Measurements from ENCODE around the gene PKHD1.

- TF ChIP-seq CTCF (IDR thresholded peaks at IDR 0.05), result no peak
- no peak for TF ChIP-seq POLR2A (IDR thresholded peaks at IDR 0.05)
Observed at GRCh38 chr6:51738614-51739013, 348.8 kb downstream of the PKHD1 start.
